Prostate gland (tissue), 2 donors: Measurements from ENCODE around the gene DPEP3.

ENCODE experiments used
- CTCF ChIP-seq, 4 experiments: fragments of 200-600 bp in 2 of 4; fragments of 450-650 bp in 2 of 4; sonication (generic) in 2 of 4; IDR thresholded peaks; 1 replicate in 3 of 4; 2 replicates in 1 of 4; pipeline ENCODE4 v1.5.1; 2016 to 2019; ENCODE audit warnings: antibody characterized with exemption in 4 of 4, mild to moderate bottlenecking in 2 of 4, moderate library complexity in 2 of 4
- POLR2A ChIP-seq: fragments of 450-650 bp; IDR thresholded peaks from one replicate; pipeline ENCODE4 v1.6.1; 2016; ENCODE audit warnings: antibody characterized with exemption, mild to moderate bottlenecking
- POLR2AphosphoS5 ChIP-seq: sonication (generic); formaldehyde crosslinking; IDR thresholded peaks from one replicate; pipeline ENCODE4 v1.6.1; 2017; ENCODE audit warnings: antibody characterized with exemption

GRCh38 chr16:67967958-67968399 is 12.3 kb downstream of the DPEP3 start:
- TF ChIP-seq CTCF (IDR thresholded peaks at IDR 0.05) (no peak), POLR2A (no peak), POLR2AphosphoS5 (no peak)
